LoVo (cell line): ENCODE results near the gene MATCAP1.

ENCODE experiments used
- DNase-seq: peaks from one replicate; pipeline ENCODE4 v3.0.0-alpha.2; 2016; ENCODE audit warnings: low spot score

MATCAP1 gene

DNA sequence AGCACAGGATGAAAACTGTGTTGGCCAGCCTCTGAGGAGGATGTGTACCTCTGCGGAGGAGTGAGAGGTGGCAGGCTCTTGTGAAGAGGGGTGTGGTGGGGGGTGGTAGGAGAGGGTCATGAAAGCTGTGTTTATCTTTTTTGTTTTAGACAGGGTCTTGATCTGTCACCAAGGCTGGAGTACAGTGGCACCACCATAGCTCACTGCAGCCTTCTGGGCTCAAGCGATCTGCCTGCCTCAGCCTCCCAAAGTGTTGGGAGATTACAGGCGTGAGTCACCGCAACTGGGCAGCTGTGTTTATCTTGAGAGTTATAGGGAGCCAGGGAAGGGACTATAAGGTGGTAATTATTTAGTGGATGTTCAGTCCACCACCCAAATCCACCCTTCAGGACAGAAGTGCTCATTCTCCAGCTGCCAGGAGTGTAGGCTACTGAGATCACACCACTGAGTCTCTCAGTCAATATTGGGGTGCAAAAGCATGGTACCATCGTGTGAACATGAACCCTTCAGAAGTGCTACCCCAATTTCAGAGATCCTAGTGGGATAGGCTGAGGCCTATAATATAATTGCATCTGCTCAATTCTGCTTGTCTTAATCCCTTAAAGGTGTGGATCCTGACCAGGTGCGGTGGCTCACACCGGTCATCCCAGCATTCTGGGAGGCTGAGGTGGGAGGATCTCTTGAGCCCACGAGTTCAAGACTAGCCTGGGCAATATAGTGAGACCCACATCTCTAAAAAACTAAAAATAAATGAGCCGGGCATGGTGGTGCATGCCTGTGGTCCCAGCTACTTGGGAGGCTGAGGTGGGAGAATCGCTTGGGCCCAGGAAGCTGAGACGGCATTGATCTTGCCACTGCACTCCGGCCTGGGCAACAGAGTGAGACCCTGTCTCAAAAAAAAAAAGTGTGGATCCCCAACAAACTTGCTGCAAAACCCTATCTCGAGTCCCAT, 7.0 kb upstream of the MATCAP1 start:
- no peak for DNase-seq

DNA sequence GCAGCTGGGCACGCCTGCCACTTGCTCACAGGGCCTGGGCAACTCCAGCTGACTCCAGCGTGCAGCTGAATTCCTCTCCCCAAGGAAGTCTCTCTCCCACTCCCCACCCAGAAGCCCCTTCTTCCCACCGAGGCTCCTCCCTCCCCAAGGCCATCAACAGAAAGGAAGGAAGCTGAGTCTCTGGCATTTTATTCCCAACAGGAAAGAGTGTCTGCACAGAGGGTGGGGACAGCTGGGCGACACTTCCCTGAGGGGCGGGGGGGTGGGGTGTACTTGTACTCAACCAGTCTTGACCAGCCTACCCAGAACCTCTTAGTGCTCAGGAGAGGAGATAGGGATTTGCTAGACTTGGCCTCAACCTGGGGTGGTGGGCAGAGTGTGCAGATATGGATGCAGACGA, 6.3 kb upstream of the MATCAP1 start, which contains the start of gene EXOC3L1:
Gene EXOC3L1 (minus strand): TSS at position 96 of the 400 bp plus-strand sequence. CDS start 460 bp downstream, outside the sequence.
- no peak for DNase-seq

DNA sequence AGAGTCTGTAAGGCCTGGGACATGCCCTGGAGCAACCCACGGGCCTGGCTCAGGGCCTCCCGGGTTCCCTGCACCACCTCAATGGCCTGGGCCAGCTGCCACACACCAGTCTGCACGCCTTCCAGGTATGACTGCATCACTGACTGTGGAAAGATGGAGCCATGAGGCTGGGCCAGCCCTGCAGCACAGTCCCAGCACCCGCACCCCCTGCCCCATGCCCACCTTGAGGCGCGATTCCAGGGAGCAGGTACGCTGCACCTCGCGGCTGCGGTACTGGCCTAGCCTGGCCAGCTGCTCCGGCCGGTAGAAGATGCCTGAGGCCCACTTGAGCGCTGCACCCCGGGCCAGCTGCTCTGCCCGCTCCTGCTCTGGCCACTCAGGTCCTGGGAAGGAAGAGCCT, 5.0 kb upstream of the MATCAP1 start:
- no peak for DNase-seq

DNA sequence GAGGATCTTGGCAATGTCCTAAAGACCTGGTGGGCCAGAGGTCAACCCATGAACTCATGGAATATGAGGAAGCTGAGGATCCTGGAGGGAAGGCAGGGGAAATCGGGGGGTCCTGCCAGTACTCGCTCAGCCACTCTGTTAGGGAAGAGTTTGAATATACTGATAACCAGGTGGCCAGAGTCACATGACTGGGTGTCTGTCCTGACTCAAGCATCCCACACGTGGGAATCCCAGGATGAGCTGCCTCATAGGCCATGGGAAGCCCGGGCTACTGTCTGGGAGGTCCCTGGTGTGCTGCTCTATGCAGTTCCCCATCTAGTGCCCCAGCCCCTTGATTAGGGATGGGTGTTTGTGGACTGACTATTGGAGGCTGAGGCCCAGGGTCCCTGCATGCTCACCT, 4.6 kb upstream of the MATCAP1 start:
- DNase-seq: no peak

DNA sequence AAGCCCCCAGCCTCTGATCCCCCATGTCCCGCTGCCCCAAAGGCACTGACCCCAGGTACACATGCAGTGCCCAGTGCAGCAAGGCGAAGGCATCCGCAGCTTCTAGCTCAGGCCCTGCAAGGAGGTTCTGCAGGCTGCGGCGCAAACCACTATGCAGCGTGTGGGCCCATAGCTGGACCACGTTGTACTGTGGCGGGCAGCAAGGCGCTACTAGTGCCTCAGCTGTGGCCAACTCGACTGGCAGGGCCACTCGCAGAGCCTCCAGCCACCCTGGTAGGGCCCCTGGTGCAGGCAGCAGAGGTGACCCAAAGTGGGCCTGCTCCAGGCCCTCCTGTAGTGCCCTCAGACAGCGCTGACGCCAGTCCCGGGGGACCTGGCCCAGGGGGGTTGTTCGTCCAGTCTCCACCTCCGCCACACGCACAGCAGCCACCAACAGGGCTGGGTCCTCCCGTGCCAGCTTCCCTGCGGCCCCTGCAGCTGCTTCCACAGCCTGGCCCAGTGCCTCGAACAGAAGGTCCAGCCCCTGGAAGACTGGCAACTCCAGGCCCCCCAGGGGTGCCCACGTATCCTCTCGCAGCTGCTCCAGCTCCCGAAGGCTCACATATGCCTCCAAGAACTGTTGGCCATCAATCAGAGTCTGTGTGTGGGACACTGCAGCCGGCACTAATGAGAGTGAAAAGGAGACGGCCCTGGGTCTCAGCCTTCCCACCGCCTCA, 3.6 kb upstream of the MATCAP1 start:
- DNase-seq: no peak

DNA sequence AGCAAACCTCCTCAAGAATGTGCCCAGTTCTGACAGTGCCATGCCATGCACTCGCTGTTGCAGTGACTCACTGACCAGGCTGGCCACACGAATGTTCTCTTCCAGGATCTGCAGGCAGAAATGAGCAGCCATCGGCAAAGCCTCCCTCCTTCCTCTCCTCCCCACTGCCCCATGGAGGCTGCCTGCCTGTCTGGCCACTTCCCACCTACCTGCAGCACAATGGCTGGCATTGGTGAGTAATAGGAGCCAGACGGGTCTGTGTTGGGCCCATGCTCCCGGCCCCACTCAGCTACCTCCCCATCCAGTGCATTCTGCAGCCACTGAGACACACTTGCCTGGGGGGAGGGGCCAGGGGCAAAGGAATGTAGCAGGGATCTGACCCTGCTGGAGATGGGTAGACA, 2.8 kb upstream of the MATCAP1 start:
- DNase-seq: no peak

DNA sequence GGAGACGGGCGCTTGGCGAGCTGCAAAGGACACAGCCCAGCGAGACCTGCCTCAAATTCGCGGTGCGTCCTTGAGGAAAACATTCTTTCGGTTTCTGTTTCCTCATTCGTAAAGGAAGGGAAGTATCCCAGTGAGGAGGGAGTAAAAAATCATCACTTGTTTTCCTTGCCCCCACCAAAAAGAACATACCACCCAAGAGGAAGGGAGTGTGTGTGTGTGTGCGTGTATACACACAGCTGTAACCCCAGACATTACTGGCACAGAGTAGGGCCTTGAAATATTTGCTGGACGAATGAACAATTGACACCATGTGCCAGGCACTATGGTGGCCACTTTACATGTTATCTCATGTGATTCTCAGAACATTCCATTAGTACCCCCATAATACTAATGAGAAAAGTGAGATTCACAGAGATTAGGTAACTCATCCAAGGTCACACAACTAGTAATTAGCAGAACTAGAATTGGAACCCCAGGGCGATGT, 1.9 kb upstream of the MATCAP1 start:
- DNase-seq: no peak

DNA sequence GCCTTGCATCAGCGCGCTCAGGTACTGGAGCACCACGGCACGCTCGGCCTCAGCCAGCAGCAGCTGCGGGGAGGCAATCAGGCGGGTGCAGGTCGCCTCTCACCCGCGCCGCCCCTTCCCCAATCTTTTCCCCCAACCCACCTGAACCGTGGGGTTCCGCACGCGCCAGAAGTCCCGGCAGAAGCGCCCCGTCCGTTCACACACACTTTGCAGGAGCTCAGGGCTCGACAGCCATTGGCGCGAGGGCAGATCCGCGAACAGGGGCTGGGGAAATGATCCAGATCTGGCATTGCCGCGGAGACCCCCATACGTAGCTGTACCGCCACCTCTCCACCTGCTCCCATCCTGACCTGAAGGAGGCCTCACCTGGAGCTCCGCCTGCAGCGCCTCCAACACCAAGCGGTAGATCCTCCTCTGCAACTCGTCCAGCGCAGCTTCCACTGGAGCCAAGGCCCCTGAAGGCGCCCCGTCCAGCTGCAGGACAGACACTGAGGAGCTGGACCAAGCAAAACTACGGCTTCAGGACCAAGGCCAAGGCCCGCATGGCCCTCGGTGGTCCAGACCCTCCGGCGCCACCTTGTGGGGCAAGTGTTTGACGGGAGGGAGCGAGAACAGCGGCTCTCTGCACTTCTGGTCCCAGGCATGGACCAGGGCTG, 1.4 kb upstream of the MATCAP1 start:
- peak; percentile 76 for DNase-seq

DNA sequence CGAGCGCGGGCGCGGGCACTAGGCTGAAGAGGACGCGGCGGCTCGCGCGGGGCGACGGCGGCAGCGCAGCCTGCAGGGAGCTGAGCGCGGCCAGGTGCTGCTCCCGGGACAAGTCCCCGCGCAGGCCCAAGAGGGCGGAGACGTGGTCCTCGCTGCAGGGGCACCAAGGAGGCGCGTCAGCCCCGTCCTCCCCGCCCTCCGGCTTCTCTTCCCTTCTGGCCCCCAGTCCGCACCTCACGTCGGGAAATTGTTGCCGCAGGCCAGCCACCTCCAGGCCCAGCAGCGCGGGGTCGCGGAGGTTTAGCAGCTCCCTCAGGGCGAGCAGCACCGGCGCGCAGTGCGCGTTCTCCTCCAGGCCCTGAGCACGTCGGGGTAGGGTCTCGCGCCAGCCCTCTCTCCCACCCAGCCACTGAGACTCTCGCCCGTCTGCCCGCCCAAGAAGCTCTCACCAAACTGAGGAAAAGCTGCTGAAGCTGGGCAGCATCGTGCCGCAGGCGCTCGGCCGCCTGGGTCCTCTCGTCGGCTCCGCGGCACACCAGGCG, 761 bp upstream of the MATCAP1 start:
- no peak for DNase-seq

DNA sequence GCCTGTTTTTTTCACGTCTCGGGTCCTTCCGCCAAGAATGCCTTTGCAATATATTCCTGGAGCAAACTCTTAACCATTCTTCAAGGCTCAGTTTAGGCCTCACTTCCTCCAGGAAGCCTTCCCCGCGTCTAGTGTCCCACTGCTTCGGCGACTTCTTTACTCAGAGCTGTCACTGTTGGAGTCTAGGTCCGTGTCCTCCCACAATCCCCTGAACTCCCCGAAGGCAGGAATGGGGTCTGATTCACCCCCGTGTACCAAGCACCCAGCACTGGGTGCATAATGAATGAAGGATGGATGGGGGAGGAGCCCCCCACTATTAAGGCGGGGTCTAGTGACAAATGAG, 508 bp downstream of the MATCAP1 start:
- no peak for DNase-seq

DNA sequence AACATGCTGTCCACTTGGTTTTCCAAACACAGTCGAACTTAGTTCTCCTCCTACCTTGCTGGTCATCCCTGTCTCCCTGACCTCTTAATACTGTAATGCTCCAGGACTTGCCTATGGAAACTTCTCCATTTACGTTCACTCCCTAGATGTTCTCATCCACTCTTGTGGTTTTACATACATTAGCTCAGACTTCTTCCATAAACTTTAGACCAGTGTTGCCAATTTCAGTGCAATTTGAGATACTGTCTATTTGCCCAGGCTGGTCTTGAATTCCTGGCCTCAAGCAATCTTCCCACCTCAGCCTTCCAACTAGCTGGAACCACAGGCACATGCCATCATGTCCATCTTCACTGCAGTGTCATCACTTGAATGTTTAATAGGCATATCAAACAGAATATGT, 1.5 kb downstream of the MATCAP1 start:
- DNase-seq: no peak

DNA sequence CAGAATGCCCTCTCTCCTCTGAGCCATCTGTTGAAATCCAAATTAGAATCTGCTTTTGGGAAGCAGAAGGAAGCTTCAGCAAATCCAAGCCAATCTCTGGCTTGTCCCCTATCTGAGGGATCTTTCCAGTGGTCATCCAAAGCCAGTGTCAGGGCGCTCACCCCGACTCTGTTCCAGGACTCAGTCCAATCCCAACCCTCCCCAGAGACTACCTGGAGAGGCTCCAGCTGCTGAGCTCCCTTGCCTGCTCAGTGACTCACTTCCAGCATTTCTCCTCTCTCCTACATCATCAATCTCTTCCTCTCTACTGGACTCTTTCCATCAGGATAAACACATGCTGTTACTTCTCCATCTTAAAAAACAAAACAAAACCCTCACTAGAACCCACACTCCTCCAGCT, 2.4 kb downstream of the MATCAP1 start:
- no peak for DNase-seq

DNA sequence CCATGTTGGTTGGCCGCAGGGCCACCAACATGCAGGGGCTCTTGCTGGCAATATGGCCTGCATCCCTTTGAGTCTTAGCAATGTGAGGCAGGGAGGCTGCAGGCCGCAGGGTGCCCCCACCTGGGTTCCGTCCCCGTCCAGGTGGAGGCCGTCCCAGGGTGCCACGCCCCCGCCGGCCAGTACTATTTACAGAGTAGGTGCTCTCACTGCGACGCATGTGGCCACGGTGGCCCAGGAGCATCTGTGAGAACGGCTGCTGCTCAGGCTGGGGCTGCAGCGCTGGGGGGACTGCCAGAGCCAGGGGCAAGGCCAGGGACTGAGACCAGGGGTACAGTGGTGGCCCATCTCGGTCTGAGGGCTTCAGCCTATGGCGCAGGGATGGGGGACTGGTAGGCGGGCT, 3.6 kb downstream of the MATCAP1 start:
- no peak for DNase-seq

DNA sequence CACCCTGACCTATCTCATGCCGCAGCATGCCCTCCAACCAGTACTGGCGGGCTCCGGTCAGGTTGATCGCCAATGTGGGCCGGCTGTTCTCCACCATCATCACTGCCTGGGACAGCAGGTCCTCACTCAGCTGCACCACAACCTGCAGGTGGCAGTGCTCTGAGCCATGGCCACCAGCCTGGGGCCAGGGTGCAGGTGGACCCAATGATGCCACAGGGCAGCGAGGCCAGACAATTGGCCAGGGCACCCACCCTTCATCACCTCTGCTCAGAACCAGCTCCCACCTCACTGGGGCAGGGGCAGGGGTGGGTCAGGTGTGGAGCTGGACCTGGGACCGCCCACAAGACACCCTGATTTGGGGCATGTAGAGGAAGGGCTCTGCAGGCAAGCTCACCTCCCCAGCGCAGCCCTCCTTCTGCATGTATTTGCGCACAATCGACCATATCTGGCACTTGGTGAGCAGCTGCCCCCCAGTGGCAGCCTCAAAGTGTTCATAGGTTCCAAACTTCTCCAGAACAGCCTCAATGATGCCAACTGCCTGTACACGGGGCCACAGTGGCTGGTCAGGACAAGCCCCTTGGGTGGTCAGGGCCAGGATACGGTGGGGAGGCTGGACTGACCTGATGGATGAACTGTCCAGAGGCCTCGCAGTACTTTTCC, 4.2 kb downstream of the MATCAP1 start:
- DNase-seq: no peak

DNA sequence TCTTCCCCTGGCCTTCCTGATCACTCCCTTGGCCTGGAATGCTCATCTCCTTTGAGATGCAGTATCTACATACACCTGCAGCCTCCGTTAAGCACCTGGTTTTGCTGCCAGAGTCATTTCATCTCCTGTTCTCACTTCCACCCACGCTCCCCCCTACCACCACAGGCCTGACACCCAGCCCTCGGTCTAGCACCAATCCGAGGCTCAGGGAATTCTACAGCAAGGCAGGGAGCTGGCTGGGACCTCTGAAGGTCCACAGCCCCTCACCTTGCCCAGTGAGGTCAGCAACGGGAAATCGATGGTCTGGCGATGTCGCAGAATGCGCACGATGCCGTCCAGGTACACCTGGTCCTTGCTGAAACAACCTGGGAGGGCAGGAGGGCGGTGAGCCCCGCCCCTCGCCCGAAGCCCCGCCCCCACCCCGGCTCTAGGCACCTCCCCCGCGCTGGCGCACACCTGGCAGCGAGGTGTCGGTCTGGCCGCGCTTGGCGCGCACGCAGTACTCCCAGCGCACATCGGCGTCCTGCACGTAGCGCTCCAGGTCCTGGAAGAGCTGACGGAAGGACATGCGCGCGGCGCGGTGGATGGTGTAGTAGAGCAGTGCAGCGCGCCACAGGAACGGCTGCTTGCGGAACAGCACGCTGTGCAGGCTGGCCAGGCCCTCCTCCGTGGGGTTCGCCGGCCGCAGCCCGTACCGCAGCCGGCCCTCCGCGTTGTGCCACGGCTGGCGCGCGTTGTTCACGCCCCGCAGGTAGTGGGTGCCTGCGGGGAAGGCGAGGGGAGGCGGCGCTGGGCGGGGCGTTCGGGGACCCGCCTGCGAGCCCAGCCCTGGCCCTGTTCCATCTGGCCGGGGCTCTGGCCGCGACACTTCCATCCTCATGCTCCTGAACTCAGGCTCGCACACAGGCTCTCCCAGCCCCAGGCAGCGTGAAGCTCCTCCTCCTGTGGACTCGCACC, 5.7 kb downstream of the MATCAP1 start:
- peak; percentile 91 for DNase-seq

DNA sequence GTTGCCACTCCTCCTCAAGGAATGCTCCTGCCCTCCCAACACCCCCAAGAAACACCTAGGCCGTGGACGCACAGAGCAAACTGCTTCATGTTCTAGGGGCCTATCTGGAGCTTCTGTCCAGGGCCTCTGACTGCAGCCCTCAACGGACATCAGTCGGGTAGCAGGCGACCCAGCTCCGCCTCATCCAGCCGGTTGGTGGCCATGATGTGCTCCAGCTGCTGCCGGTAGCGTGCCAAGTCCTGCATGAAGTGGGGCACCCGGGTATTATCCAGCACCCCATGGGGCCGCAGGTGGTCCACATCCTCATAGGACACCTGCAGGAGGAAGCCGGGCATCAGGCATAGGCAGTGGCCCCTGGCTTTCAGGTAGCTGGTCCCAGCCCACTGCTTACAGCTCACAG, 7.1 kb downstream of the MATCAP1 start:
- DNase-seq: no peak

DNA sequence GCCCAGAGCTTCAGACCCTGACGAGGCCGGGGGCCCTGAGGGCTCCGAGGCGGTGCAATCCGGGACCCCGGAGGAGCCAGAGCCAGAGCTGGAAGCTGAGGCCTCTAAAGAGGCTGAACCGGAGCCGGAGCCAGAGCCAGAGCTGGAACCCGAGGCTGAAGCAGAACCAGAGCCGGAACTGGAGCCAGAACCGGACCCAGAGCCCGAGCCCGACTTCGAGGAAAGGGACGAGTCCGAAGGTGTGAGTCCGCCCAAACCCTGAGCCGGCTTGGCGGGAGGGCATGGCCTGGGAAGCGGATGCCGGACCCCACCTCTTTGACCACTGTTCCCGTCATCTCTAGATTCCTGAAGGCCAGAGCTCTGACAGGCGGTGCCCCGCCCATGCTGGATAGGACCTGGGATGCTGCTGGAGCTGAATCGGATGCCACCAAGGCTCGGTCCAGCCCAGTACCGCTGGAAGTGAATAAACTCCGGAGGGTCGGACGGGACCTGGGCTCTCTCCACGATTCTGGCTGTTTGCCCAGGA, 9.0 kb downstream of the MATCAP1 start:
- DNase-seq: no peak

DNA sequence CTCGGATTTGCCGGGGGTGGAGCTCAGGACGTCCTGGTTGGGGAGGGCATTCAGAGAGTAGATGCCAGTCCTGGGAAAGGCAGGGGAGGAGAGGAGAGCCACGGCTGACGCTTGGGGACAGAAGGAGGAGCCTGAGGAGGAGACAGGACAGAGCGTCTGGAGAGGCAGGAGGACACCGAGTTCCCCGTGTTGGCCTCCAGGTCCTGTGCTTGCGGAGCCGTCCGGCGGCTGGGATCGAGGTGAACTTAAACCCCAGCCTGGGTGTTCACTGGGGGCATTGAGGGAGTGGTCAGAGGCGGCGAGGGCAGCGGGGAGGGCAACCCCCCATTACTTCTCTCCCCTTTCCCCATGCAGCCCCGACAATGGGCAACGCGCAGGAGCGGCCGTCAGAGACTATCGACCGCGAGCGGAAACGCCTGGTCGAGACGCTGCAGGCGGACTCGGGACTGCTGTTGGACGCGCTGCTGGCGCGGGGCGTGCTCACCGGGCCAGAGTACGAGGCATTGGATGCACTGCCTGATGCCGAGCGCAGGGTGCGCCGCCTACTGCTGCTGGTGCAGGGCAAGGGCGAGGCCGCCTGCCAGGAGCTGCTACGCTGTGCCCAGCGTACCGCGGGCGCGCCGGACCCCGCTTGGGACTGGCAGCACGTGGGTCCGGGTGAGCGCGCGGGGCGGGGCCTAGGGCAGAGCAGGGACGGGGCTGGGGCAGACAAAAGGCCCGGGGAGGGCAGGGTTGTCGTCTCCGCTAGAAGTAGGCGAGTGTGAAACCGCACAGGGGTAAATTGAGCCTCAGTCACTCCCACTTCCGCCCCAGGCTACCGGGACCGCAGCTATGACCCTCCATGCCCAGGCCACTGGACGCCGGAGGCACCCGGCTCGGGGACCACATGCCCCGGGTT, 9.7 kb downstream of the MATCAP1 start:
- peak; percentile 91 for DNase-seq

DNA sequence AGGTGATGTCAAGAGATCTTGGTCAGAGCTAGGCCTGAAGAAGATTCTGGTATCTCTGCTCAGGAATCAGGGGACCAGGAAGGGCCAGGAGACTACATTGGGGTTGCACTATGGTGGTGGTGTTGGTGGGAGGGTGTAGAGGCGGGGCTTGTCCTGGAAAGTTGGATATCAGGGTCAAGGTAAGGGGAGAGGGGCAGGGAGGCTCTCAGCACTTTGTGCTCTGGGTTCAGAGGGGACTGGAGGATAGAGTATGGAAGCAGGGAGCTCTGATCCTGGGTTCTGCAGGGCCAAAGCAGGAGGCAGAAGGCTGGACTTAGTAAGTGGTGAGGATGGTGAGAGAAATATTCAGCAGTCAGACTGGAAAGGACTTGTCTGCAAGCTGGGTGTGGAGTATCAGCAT, 10.4 kb downstream of the MATCAP1 start:
- no peak for DNase-seq
